OCI-LY7 (cell line): ENCODE results near the gene CES4A. TPM values are rescaled to one million over a fixed set of nuclear protein-coding genes. Genes with fewer than 3 reads are reported as not detected.
"Not testable (repeated sequence)": the region's sequence is repeated elsewhere in the genome, so short reads cannot be mapped to it uniquely, and the experiment has no call there.

Source experiments
- BruUV-seq: library from RNA; stranded (reverse); fragments of 400-500 nt; replicated peaks from 2 replicates; lab custom pipeline; 2021; lab: Mats Ljungman, UMichigan
- CTCF ChIA-PET: fragments of 300-600 bp; sonication (Branson Sonifier 250); formaldehyde crosslinking; loops from one replicate; lab custom pipeline; 2022; ENCODE audit warnings: antibody characterized with exemption; ENCODE audit not compliant: unreplicated experiment; lab: Charles Lee
- POLR2A ChIA-PET: fragments of 300-600 bp; sonication (Branson Sonifier 250); formaldehyde crosslinking; loops from one replicate; lab custom pipeline; 2022; ENCODE audit warnings: antibody characterized with exemption; lab: Charles Lee
- DNase-seq: peaks from one replicate; pipeline ENCODE4 v3.0.0-alpha.2; 2015; ENCODE audit warnings: low spot score
- H2AFZ ChIP-seq: fragments of 200-600 bp; sonication (generic), shearing (Covaris generic); 2 replicates; pipeline ENCODE4 v1.6.1; 2014; ENCODE audit warnings: mild to moderate bottlenecking, antibody characterized with exemption, low read length, moderate library complexity
- H3K27ac ChIP-seq: fragments of 200-600 bp; sonication (generic); 2 replicates; pipeline ENCODE4 v1.5.1; 2014; ENCODE audit warnings: mixed run types, low read depth, mild to moderate bottlenecking, moderate library complexity, low read length, inconsistent platforms; ENCODE audit not compliant: poor library complexity, severe bottlenecking
- H3K36me3 ChIP-seq: fragments of 200-600 bp; sonication (generic); 2 replicates; pipeline ENCODE4 v1.6.1; 2014; ENCODE audit warnings: mild to moderate bottlenecking, antibody characterized with exemption, low read length, moderate library complexity, mixed read lengths; ENCODE audit not compliant: insufficient read depth
- H3K4me1 ChIP-seq: fragments of 200-600 bp; sonication (generic); 2 replicates; pipeline ENCODE4 v1.5.1; 2014; ENCODE audit warnings: mild to moderate bottlenecking, low read length; ENCODE audit not compliant: insufficient read depth, poor library complexity, severe bottlenecking
- H3K4me2 ChIP-seq: fragments of 200-600 bp; sonication (generic); 2 replicates; pipeline ENCODE4 v1.6.1; 2014; ENCODE audit warnings: mild to moderate bottlenecking, low read length
- H3K4me3 ChIP-seq: fragments of 200-600 bp; sonication (generic); 2 replicates; pipeline ENCODE4 v1.5.1; 2014; ENCODE audit warnings: mild to moderate bottlenecking, low read depth, low read length; ENCODE audit not compliant: poor library complexity, severe bottlenecking
- H3K79me2 ChIP-seq: fragments of 200-600 bp; sonication (generic); 2 replicates; pipeline ENCODE4 v1.6.1; 2016; ENCODE audit warnings: low read depth, mild to moderate bottlenecking, low read length, moderate library complexity, mixed read lengths; ENCODE audit not compliant: insufficient read depth
- H3K9me2 ChIP-seq: fragments of 200-600 bp; sonication (generic); 2 replicates; pipeline ENCODE4 v1.6.1; 2016; ENCODE audit warnings: mild to moderate bottlenecking, low read length, mixed read lengths; ENCODE audit not compliant: insufficient read depth
- H3K9me3 ChIP-seq: fragments of 200-600 bp; sonication (generic); 2 replicates; pipeline ENCODE4 v1.6.1; 2014; ENCODE audit warnings: mild to moderate bottlenecking, mixed run types, low read length, mixed read lengths
- H4K20me1 ChIP-seq: fragments of 200-600 bp; sonication (generic); 2 replicates; pipeline ENCODE4 v1.6.1; 2014; ENCODE audit warnings: mild to moderate bottlenecking, antibody characterized with exemption, low read length, moderate library complexity, mixed read lengths; ENCODE audit not compliant: insufficient read depth
- EZH2phosphoT487 ChIP-seq: fragments of 200-600 bp; sonication (generic); IDR thresholded peaks from 2 replicates; pipeline ENCODE4 v1.6.1; 2018; ENCODE audit warnings: low read depth, borderline replicate concordance, mild to moderate bottlenecking, mixed run types, antibody characterized with exemption, low read length, moderate library complexity, mixed read lengths
- intact Hi-C: fragments of 100-400 bp; cut with micrococcal nuclease; formaldehyde crosslinking; loops from one replicate; pipeline ENCODE4 v1.10.0; 2022; ENCODE audit not compliant: unreplicated experiment
- total RNA-seq, 2 experiments: library from RNA; depleted of rRNA in 1 of 2; stranded (reverse); fragments of >200 nt in 1 of 2; shearing (Covaris generic) in 1 of 2; gene quantifications; 2 replicates each; pipeline ENCODE4 v1.2.3, GENCODE V29; 2014 to 2022
- TF ChIP-seq, protein P1 (sequence below): fragments of 200-600 bp; sonication (generic); conservative IDR thresholded peaks from 2 replicates; pipeline ENCODE4 v1.5.1; 2014; ENCODE audit warnings: mild to moderate bottlenecking, antibody characterized with exemption, low read length, moderate library complexity, mixed read lengths

CES4A gene
- total RNA-seq, 2 experiments from 2014 or later, result 0.38 to 0.47 TPM

DNA sequence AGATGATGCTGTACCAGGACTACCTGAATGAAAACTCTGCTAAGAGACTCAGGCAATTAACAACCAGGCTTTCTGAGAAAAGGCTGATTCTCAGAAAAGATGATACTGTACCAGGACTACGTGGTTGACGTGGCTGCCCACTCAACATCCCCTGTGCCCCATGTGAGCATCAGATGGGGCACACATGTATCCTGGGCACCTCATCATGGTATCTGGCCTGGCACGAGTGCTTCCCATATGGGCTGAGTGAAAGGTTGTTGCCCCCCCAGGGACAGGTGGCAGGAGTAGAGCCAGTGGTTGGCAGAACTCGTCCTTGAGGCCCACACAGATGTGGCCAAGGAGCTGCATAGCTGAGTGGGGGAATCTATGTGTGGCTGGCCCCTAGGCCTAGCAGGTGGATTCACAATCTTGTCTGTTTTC, 3.5 kb upstream of the CES4A start:
- Histone ChIP-seq H3K9me3 (no peaks in the 10 kb centered on the region), H3K36me3 (no peaks in the 10 kb centered on the region), H3K4me3 (no peak overlapping the region), H3K27ac (no peak overlapping the region), H2AFZ (no peak overlapping the region), H3K4me2 (no peak overlapping the region), H3K79me2 (no peaks in the 10 kb centered on the region), H3K9me2 (no peaks in the 10 kb centered on the region), H3K4me1 (no peaks in the 10 kb centered on the region), H4K20me1 (no peaks in the 10 kb centered on the region)
- intact Hi-C loops, result no loop called here
- ChIA-PET POLR2A (no interaction called here), CTCF (no interaction called here)
- DNase-seq, result no peak
- no TSS peak for BruUV-seq
- no peak for TF ChIP-seq EZH2phosphoT487
- TF ChIP-seq, protein P1, sequence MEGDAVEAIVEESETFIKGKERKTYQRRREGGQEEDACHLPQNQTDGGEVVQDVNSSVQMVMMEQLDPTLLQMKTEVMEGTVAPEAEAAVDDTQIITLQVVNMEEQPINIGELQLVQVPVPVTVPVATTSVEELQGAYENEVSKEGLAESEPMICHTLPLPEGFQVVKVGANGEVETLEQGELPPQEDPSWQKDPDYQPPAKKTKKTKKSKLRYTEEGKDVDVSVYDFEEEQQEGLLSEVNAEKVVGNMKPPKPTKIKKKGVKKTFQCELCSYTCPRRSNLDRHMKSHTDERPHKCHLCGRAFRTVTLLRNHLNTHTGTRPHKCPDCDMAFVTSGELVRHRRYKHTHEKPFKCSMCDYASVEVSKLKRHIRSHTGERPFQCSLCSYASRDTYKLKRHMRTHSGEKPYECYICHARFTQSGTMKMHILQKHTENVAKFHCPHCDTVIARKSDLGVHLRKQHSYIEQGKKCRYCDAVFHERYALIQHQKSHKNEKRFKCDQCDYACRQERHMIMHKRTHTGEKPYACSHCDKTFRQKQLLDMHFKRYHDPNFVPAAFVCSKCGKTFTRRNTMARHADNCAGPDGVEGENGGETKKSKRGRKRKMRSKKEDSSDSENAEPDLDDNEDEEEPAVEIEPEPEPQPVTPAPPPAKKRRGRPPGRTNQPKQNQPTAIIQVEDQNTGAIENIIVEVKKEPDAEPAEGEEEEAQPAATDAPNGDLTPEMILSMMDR, result no peak

DNA sequence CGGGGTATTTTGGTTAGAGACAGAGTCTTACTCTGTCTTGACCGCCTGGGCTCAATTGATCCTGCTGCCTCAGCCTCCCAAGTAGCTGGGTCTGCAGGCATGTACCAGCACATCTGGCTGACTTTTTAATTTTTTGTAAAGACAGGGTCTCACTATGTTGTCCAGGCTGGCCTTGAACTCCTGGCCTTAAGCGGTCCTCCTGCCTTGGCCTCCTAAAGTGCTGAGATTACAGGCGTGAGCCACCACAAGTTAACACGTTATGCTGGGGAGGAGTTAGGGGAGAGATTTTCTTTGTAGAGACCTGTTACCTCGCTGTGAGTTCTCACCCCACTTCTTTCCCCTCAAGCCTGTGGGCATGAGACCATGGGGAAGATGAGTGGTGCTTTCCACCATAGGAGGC, 1.8 kb upstream of the CES4A start:
- Histone ChIP-seq H2AFZ (no peak overlapping the region), H3K27ac (no peak overlapping the region), H3K9me3 (no peaks in the 10 kb centered on the region), H4K20me1 (no peaks in the 10 kb centered on the region), H3K4me3 (no peak overlapping the region), H3K9me2 (no peaks in the 10 kb centered on the region), H3K36me3 (no peaks in the 10 kb centered on the region), H3K4me1 (no peaks in the 10 kb centered on the region), H3K79me2 (no peaks in the 10 kb centered on the region), H3K4me2 (no peak overlapping the region)
- CTCF ChIA-PET, result no interaction called here
- POLR2A ChIA-PET, result interaction anchor here (0.6 kb wide), 1 partner anchor 33 kb away, joined by 3 read pairs; no protein-coding TSS in a partner anchor
- intact Hi-C loops, result no loop called here
- TF ChIP-seq, protein P1, result no peak
- BruUV-seq, result no TSS peak
- no peak for DNase-seq

DNA sequence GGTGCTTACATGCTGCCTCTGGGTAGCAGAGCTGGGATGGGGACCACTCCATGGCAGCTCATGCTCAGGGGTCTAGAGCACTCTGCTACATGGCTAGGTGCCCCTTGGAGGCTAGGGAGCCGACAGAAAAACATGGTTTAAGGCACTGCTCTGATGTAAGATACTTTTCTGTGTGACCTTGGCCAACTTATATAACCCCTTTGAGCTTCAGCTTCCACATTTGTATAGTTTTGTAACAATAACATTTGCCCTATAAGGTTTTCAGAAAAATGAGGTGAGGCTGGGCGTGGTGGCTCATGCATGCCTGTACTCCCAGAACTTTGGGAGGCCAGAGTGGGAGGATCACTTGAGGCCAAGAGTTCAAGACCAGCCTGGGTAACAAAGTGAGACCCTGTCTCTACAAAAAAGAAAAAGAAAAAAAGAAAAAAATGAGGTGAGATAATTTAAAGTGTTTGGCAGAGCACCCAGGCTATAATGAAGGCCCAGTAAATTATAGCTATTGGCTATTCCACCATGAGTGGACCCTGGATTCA, 3.2 kb downstream of the CES4A start:
- CTCF ChIA-PET, result no interaction called here
- TF ChIP-seq, protein P1, result no peak
- no peak for TF ChIP-seq EZH2phosphoT487
- H3K9me2 ChIP-seq, result no peaks in the 10 kb centered on the region
- POLR2A ChIA-PET, result no interaction called here
- no peaks in the 10 kb centered on the region for H3K9me3 ChIP-seq
- no TSS peak for BruUV-seq
- H3K36me3 ChIP-seq, result no peaks in the 10 kb centered on the region
- no peak overlapping the region for H3K4me2 ChIP-seq
- intact Hi-C loops, result no loop called here
- H3K4me3 ChIP-seq, result no peak overlapping the region
- no peak overlapping the region for H2AFZ ChIP-seq
- H4K20me1 ChIP-seq, result no peaks in the 10 kb centered on the region
- no peaks in the 10 kb centered on the region for H3K4me1 ChIP-seq
- H3K79me2 ChIP-seq, result no peaks in the 10 kb centered on the region
- no peak for DNase-seq
- no peak overlapping the region for H3K27ac ChIP-seq

DNA sequence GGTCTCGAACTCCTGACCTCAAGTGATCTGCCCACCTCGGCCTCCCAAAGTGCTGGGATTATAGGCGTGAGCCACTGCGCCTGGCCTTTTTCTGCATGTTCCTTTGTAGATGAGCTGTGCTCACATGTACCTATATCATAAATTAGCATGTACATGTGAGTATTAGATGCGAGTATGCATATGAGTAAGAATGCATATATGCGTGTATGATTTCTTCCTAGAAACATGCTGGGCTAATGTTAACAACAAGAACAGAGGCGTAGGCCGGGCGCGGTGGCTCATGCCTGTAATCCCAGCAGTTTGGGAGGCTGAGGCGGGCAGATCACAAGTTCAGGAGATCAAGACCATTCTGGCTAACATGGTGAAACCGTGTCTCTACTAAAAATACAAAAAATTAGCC, 5.2 kb downstream of the CES4A start:
- H3K4me3 ChIP-seq, H3K36me3 ChIP-seq, POLR2A ChIA-PET, H3K79me2 ChIP-seq, H3K27ac ChIP-seq, H3K9me3 ChIP-seq, H4K20me1 ChIP-seq, CTCF ChIA-PET, H3K4me2 ChIP-seq, H2AFZ ChIP-seq, intact Hi-C loops, BruUV-seq, H3K4me1 ChIP-seq, H3K9me2 ChIP-seq, DNase-seq: not testable (repeated sequence)
